AG04449 (cell line): ENCODE measurements around the gene ICAM1.

Source experiments
- CTCF ChIA-PET: fragments of 350-600 bp; formaldehyde crosslinking; extraction: SDS; loops from one replicate; lab custom pipeline; 2021; ENCODE audit warnings: antibody characterized with exemption; lab: Yijun Ruan, JAX
- POLR2A ChIA-PET: fragments of 400-600, 350-600 bp; formaldehyde crosslinking; extraction: SDS; loops from one replicate; lab custom pipeline; 2020; ENCODE audit warnings: antibody characterized with exemption, inconsistent platforms; lab: Yijun Ruan, JAX
- DNase-seq: peaks from one replicate; pipeline ENCODE4 v3.0.0-alpha.2; 2010; ENCODE audit warnings: low read depth, low spot score
- H3K4me3 ChIP-seq: 2 replicates; pipeline ENCODE4 v1.5.1; 2011; ENCODE audit warnings: low read depth, mild to moderate bottlenecking, control low read depth, low read length
- TF ChIP-seq, protein P1 (sequence below): IDR thresholded peaks from one replicate; pipeline ENCODE4 v1.5.1; 2011; ENCODE audit warnings: mild to moderate bottlenecking, moderate library complexity, low read length, control low read depth, inconsistent platforms; ENCODE audit not compliant: insufficient read depth; ENCODE audit errors: missing control alignments

ICAM1 gene

DNA sequence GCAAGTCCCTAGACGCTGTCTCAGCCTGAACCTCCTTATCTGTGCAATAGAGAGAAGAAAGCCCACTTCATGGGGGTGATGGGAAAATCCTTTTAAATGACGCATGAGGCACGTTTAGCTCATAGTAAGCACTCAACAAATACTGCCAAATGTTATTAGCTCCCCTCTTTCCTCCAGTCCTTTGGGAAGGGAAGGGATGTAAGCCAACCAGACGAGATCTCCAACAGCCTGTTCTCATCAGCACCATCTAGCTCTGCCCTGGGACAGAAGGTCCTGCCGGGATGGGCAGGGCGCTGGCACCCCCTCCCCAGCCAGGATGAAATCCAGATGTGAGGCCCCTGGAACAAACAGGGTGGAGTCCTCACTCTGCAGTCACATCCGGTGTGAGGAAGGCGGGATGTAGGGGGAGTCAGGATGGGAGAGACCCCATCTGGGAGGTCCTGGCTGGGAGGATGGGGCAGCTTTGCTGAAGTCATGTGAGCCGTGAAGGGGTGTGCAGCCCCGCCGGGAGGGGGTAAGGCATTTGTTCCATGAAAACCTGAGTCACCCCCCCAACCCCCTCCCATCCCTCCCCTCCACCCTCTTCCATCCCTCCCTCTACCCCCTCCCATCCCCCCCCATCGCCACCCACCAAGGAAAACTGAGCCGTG is 44.4 kb upstream of the ICAM1 start:
- no peak overlapping the region for H3K4me3 ChIP-seq
- no peak for DNase-seq
- CTCF ChIA-PET: interaction anchor here (1.2 to 2.3 kb wide), 3 partner anchors 12 to 24 kb away, joined by 3 to 11 read pairs (median 6); no protein-coding TSS in a partner anchor
- POLR2A ChIA-PET: interaction anchor here (0.7 to 1.5 kb wide), 2 partner anchors 12 to 120 kb away, joined by 3 to 4 read pairs; partner anchors contain the start of gene PPAN
- TF ChIP-seq, protein P1, sequence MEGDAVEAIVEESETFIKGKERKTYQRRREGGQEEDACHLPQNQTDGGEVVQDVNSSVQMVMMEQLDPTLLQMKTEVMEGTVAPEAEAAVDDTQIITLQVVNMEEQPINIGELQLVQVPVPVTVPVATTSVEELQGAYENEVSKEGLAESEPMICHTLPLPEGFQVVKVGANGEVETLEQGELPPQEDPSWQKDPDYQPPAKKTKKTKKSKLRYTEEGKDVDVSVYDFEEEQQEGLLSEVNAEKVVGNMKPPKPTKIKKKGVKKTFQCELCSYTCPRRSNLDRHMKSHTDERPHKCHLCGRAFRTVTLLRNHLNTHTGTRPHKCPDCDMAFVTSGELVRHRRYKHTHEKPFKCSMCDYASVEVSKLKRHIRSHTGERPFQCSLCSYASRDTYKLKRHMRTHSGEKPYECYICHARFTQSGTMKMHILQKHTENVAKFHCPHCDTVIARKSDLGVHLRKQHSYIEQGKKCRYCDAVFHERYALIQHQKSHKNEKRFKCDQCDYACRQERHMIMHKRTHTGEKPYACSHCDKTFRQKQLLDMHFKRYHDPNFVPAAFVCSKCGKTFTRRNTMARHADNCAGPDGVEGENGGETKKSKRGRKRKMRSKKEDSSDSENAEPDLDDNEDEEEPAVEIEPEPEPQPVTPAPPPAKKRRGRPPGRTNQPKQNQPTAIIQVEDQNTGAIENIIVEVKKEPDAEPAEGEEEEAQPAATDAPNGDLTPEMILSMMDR: no peak

DNA sequence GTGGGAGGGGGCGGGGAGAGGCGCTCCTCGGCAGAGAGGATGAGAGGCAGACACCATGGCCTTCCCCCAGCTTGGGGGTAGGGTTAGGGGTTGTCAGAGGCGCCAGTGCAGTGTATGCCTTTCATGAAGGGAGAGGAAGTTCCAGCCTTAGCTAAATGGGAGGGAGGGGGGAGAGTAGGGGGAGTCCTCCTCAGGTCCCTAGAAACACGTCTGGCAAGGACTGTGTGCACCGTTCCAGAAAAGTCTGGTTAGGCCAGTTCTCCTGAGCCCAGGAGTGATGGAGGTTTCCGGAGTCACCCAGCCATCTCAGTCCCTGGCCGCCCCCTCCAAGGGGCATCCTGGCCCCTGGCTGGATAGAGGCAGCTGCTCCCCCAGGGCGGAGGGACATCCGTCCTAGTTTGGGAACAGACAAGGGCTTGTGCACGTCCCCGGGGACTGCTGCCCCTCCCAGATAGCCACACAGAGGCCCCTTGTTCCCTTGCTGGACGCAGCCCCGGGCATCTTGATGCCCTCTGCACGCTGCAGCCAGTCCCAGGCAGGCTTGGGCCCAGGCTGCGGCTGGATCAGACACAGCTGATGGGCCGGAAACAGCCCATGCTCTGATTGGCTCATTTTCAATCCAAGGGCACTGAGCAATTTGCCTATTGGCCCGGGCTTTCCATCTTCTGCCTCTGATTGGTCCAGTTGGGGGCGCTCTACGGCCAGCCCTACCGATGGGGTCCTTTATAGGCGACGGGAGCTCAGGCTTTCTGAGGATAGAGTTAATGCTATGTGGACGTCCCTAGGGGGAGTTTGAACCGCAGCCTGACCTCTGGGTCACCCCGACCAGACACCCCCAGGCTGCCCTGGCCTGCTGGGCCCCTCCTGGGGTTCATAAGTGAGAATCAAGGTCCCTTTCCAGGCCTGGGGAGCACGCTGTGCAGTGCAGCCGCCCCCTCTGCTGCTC is 43.6 kb upstream of the ICAM1 start:
- DNase-seq: no peak
- H3K4me3 ChIP-seq: no peak overlapping the region; the same call in 1 of the 2 replicates
- TF ChIP-seq, protein P1: no peak
- CTCF ChIA-PET: interaction anchor here (0.8 to 2.3 kb wide), 4 partner anchors 13 to 129 kb away, joined by 3 to 11 read pairs (median 4); no protein-coding TSS in a partner anchor
- POLR2A ChIA-PET: interaction anchor here (1.5 kb wide), 1 partner anchor 12 kb away, joined by 4 read pairs; no protein-coding TSS in a partner anchor

DNA sequence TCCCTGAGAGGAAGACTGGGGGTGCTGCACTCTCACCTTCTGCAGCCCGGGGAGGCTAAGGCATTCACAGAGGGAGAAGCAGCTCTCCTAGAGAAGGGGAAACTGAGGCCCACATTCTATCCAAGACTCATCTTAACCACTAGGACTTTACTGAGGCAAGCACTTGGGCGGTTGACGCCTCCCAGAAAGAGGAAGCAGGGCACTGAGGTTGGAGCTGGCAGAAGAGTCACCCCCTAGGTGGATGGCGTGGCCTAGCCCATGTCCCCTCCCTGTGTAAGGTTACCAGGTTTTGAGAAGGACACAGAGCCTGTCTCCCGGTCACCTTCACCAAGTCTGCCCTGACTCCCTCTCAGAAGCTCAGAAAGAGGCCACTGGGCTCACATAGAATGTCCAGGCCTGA is 42.5 kb upstream of the ICAM1 start:
- no peak for DNase-seq
- no peak overlapping the region for H3K4me3 ChIP-seq
- ChIA-PET CTCF (interaction anchor here (0.8 to 2.1 kb wide), 10 partner anchors 9 to 297 kb away, joined by 3 to 17 read pairs (median 4); partner anchors contain the start of genes DNMT1, MRPL4 and SHFL), POLR2A (no interaction called here)
- TF ChIP-seq, protein P1: no peak

DNA sequence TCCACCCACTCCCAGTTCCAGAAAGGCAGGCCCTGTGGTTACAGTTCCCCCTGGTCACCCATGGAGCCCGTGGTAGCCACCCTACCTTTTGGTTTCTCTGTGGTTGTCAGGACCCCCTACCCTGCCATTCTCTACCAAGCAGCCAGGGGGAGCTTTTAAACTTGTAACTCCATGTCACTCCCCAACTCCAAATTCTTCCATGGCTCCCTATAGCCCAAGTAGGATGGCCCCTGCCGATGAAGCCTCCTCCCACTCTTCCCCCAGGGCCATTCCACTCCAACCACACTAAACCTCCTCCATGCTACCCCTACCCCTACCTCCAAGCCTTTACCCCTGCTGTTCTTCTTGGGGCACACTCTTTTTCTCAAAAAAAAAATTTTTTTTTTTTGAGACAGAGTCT is 42.0 kb upstream of the ICAM1 start:
- CTCF ChIA-PET: interaction anchor here (0.7 to 2.1 kb wide), 10 partner anchors 9 to 297 kb away, joined by 3 to 17 read pairs (median 4); partner anchors contain the start of genes DNMT1, MRPL4 and SHFL
- no peak overlapping the region for H3K4me3 ChIP-seq
- no peak for DNase-seq
- POLR2A ChIA-PET: no interaction called here
- TF ChIP-seq, protein P1: peak; percentile 12

- ChIA-PET CTCF (interaction anchor here (0.6 to 2.1 kb wide), 4 partner anchors 11 to 85 kb away, joined by 3 to 17 read pairs (median 5); partner anchors contain the start of gene MRPL4), POLR2A (interaction anchor here (0.6 kb wide), 1 partner anchor 75 kb away, joined by 3 read pairs; no protein-coding TSS in a partner anchor)
- TF ChIP-seq, protein P1: no peak
- no peak for DNase-seq
- peak overlapping the region; percentile 81 for H3K4me3 ChIP-seq
Observed at GRCh38 chr19:10230173-10230860, 40.6 kb upstream of the ICAM1 start.
